ENCODE data around the gene CRTC3. TPM values are rescaled to one million over a fixed set of nuclear protein-coding genes. Genes with fewer than 3 reads are reported as not detected.

The CRTC3 gene
- total RNA-seq, 1 experiment from 2014 or later, result 3.9 TPM

GRCh38 chr15:90540768-90541167, 11.0 kb downstream of the CRTC3 start:
- Histone ChIP-seq H3K27ac (ENCODE audit: insufficient read length, low read depth, low read length) (no peak overlapping the region), H2BK12ac (ENCODE audit: insufficient read length, low read depth, low read length) (no peak overlapping the region), H3K79me2 (ENCODE audit: insufficient read depth, low read length) (no peaks in the 10 kb centered on the region), H3K23ac (ENCODE audit: insufficient read length, low read depth, low read length) (no peak overlapping the region), H2BK15ac (ENCODE audit: low read depth, low read length) (no peak overlapping the region), H3K56ac (ENCODE audit: insufficient read length, low read depth, low read length) (no peak overlapping the region), H3K4ac (ENCODE audit: low read depth, low read length) (no peak overlapping the region), H3K9ac (ENCODE audit: extremely low read depth, insufficient read length, low read length) (no peak overlapping the region), H3K9me3 (ENCODE audit: control insufficient read depth, low read depth, low read length) (no peaks in the 10 kb centered on the region), H3K14ac (ENCODE audit: insufficient read depth, low read length) (no peak overlapping the region), H2BK5ac (ENCODE audit: insufficient read length, low read length) (no peak overlapping the region), H3K79me1 (ENCODE audit: insufficient read depth, low read depth, low read length, poor library complexity, severe bottlenecking) (no peaks in the 10 kb centered on the region), H3K4me1 (ENCODE audit: insufficient read depth, low read length) (no peaks in the 10 kb centered on the region), H3K27me3 (ENCODE audit: insufficient read depth, low read length) (no peaks in the 10 kb centered on the region), H2BK20ac (ENCODE audit: low read depth, low read length, poor library complexity, severe bottlenecking) (no peak overlapping the region), H2BK120ac (ENCODE audit: low read depth, low read length, poor library complexity, severe bottlenecking) (no peak overlapping the region), H3K18ac (ENCODE audit: insufficient read length, low read depth, low read length) (no peak overlapping the region), H3K4me2 (ENCODE audit: insufficient read depth, insufficient read length, low read length) (no peak overlapping the region), H2AFZ (ENCODE audit: low read length) (no peak overlapping the region), H4K5ac (ENCODE audit: insufficient read length, low read depth, low read length) (no peak overlapping the region), H4K91ac (ENCODE audit: insufficient read length, low read depth, low read length) (no peak overlapping the region), H4K8ac (replicated peaks; ENCODE audit: insufficient read length, low read depth, low read length) (no peak overlapping the region), H4K20me1 (ENCODE audit: control insufficient read depth, insufficient read depth, insufficient read length) (no peaks in the 10 kb centered on the region), H2AK5ac (ENCODE audit: insufficient read length, low read length) (no peak overlapping the region), H3T11ph (ENCODE audit: low read length) (no peak overlapping the region), H3K23me2 (ENCODE audit: insufficient read length, low read depth, low read length, poor library complexity, severe bottlenecking) (no peaks in the 10 kb centered on the region)
- no peak overlapping the region for H3K27ac Mint-ChIP-seq
- H3K4me3 Mint-ChIP-seq, result no peak overlapping the region
- no peak for DNase-seq
- H3K36me3 Mint-ChIP-seq (ENCODE audit: insufficient read depth in 1 of 3, low read depth in 3 of 3), result no peaks in the 10 kb centered on the region
- H3K4me1 Mint-ChIP-seq, result peaks cover 0 to 3% of the 10 kb centered on the region in 2 experiments; a peak in 1 of 4 replicates
- WGBS (ENCODE audit: extremely low coverage, insufficient read length, low lambda C conversion rate), result no CpG with 5 or more reads among the region's 3 CpGs
- H3K27me3 Mint-ChIP-seq (ENCODE audit: low read depth), result no peaks in the 10 kb centered on the region
- TF ChIP-seq CTCF (conservative IDR thresholded peaks at IDR 0.05), result no peak
- no peaks in the 10 kb centered on the region for H3K9me3 Mint-ChIP-seq
